Measurements from ENCODE around the gene MEFV. TPM values are rescaled to one million over a fixed set of nuclear protein-coding genes. Genes with fewer than 3 reads are reported as not detected.
"Not testable (repeated sequence)": the region's sequence is repeated elsewhere in the genome, so short reads cannot be mapped to it uniquely, and the experiment has no call there.

MEFV gene
- polyA plus RNA-seq, 3 donors: 37.7 to 78.0 (median 73.2) TPM

GRCh38 chr16:3274490-3274889 is 18.1 kb upstream of the MEFV start:
- Mint-ChIP-seq H3K36me3 (peaks cover 0 to 9% of the 10 kb centered on the region in 2 donors), H3K4me3 (no peak overlapping the region), H3K27me3 (ENCODE audit: low read depth in 3 of 3) (peaks cover 20 to 30% (median 23%) of the 10 kb centered on the region in 3 donors), H3K4me1 (no peaks in the 10 kb centered on the region), H3K27ac (no peak overlapping the region), H3K9me3 (peaks cover 5 to 46% (median 25%) of the 10 kb centered on the region in 7 donors)
- peaks cover 2% of the 10 kb centered on the region for H3K79me2 ChIP-seq (ENCODE audit: insufficient read depth, low read length)
- no peak overlapping the region for H3K27ac ChIP-seq (ENCODE audit: low read depth in 1 of 2, low read length in 2 of 2)
- no peaks in the 10 kb centered on the region for H3K36me3 ChIP-seq (replicated peaks in 1 of 2; ENCODE audit: control insufficient read depth in 1 of 2, insufficient read depth in 2 of 2, low read length in 2 of 2)
- peaks cover 17% of the 10 kb centered on the region for H4K20me1 ChIP-seq (ENCODE audit: insufficient read depth, low read length)
- H3K4me2 ChIP-seq (replicated peaks; ENCODE audit: extremely low read depth, low read length, poor library complexity, severe bottlenecking): no peak overlapping the region
- H3K4me1 ChIP-seq (ENCODE audit: control insufficient read depth in 1 of 2, insufficient read depth in 2 of 2, low read length in 2 of 2): no peaks in the 10 kb centered on the region
- TF ChIP-seq, protein P1, sequence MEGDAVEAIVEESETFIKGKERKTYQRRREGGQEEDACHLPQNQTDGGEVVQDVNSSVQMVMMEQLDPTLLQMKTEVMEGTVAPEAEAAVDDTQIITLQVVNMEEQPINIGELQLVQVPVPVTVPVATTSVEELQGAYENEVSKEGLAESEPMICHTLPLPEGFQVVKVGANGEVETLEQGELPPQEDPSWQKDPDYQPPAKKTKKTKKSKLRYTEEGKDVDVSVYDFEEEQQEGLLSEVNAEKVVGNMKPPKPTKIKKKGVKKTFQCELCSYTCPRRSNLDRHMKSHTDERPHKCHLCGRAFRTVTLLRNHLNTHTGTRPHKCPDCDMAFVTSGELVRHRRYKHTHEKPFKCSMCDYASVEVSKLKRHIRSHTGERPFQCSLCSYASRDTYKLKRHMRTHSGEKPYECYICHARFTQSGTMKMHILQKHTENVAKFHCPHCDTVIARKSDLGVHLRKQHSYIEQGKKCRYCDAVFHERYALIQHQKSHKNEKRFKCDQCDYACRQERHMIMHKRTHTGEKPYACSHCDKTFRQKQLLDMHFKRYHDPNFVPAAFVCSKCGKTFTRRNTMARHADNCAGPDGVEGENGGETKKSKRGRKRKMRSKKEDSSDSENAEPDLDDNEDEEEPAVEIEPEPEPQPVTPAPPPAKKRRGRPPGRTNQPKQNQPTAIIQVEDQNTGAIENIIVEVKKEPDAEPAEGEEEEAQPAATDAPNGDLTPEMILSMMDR (IDR thresholded peaks at IDR 0.05): no peak
- H3K4me3 ChIP-seq (replicated peaks in 1 of 3; ENCODE audit: low read depth in 2 of 3, low read length in 3 of 3): no peak overlapping the region
- H3K9ac ChIP-seq (ENCODE audit: insufficient read depth, low read length, poor library complexity, severe bottlenecking): no peak overlapping the region
- DNase-seq: no peak
- 88% methylated on average over 2 of the region's 4 CpGs for WGBS (ENCODE audit: insufficient coverage)
- H3K27me3 ChIP-seq (ENCODE audit: control insufficient read depth in 2 of 2, insufficient read depth in 2 of 2, low read length in 2 of 2): peaks cover 3 to 20% of the 10 kb centered on the region in 2 donors
- no peak overlapping the region for H2AFZ ChIP-seq (ENCODE audit: insufficient read depth, low read depth, low read length, poor library complexity, severe bottlenecking)
- intact Hi-C loops (cut with micrococcal nuclease): no loop called here
- H3K9me3 ChIP-seq (replicated peaks in 1 of 2; ENCODE audit: control insufficient read depth in 1 of 2, insufficient read depth in 1 of 2, low read length in 2 of 2): peaks cover 6 to 19% of the 10 kb centered on the region in 2 donors

GRCh38 chr16:3271281-3271680 is 14.8 kb upstream of the MEFV start:
- H3K4me2 ChIP-seq (replicated peaks; ENCODE audit: extremely low read depth, low read length, poor library complexity, severe bottlenecking); H3K27ac ChIP-seq (ENCODE audit: low read depth in 1 of 2, low read length in 2 of 2); H3K4me3 ChIP-seq (replicated peaks in 1 of 3; ENCODE audit: low read depth in 2 of 3, low read length in 3 of 3); H3K4me3 Mint-ChIP-seq; H2AFZ ChIP-seq (ENCODE audit: insufficient read depth, low read depth, low read length, poor library complexity, severe bottlenecking); H3K9ac ChIP-seq (ENCODE audit: insufficient read depth, low read length, poor library complexity, severe bottlenecking); H3K27me3 ChIP-seq (ENCODE audit: control insufficient read depth in 2 of 2, insufficient read depth in 2 of 2, low read length in 2 of 2); H3K4me1 ChIP-seq (ENCODE audit: control insufficient read depth in 1 of 2, insufficient read depth in 2 of 2, low read length in 2 of 2); intact Hi-C loops (cut with micrococcal nuclease); DNase-seq; H3K36me3 ChIP-seq (replicated peaks in 1 of 2; ENCODE audit: control insufficient read depth in 1 of 2, insufficient read depth in 2 of 2, low read length in 2 of 2); H3K27ac Mint-ChIP-seq: not testable (repeated sequence)
- Histone ChIP-seq H3K79me2 (ENCODE audit: insufficient read depth, low read length) (peaks cover 26% of the 10 kb centered on the region), H3K9me3 (replicated peaks in 1 of 2; ENCODE audit: control insufficient read depth in 1 of 2, insufficient read depth in 1 of 2, low read length in 2 of 2) (peaks cover 18 to 37% of the 10 kb centered on the region in 2 donors), H4K20me1 (ENCODE audit: insufficient read depth, low read length) (peaks cover 38% of the 10 kb centered on the region)
- peaks cover 26 to 41% of the 10 kb centered on the region in 2 donors for H3K36me3 Mint-ChIP-seq
- peaks cover 9 to 69% (median 32%) of the 10 kb centered on the region in 7 donors for H3K9me3 Mint-ChIP-seq
- WGBS (ENCODE audit: insufficient coverage): no CpG with 5 or more reads among the region's 22 CpGs
- peaks cover 8 to 11% (median 8%) of the 10 kb centered on the region in 3 donors for H3K27me3 Mint-ChIP-seq (ENCODE audit: low read depth in 3 of 3)
- peaks cover 11% of the 10 kb centered on the region for H3K4me1 Mint-ChIP-seq

DNA sequence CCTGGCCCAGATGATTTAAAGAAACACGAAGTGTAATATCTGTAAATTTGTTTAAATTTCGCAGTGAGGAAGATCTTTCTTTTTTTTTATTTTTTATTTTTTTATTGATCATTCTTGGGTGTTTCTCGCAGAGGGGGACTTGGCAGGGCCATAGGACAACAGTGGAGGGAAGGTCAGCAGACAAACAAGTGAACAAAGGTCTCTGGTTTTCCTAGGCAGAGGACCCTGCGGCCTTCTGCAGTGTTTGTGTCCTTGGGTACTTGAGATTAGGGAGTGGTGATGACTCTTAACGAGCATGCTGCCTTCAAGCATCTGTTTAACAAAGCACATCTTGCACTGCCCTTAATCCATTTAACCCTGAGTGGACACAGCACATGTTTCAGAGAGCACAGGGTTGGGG is 14.3 kb upstream of the MEFV start:
- H3K4me1 ChIP-seq (ENCODE audit: control insufficient read depth in 1 of 2, insufficient read depth in 2 of 2, low read length in 2 of 2); H3K27me3 ChIP-seq (ENCODE audit: control insufficient read depth in 2 of 2, insufficient read depth in 2 of 2, low read length in 2 of 2); H3K4me2 ChIP-seq (replicated peaks; ENCODE audit: extremely low read depth, low read length, poor library complexity, severe bottlenecking); H3K9ac ChIP-seq (ENCODE audit: insufficient read depth, low read length, poor library complexity, severe bottlenecking); H3K4me3 ChIP-seq (replicated peaks in 1 of 3; ENCODE audit: low read depth in 2 of 3, low read length in 3 of 3); DNase-seq; H3K27ac ChIP-seq (ENCODE audit: low read depth in 1 of 2, low read length in 2 of 2); intact Hi-C loops (cut with micrococcal nuclease); H2AFZ ChIP-seq (ENCODE audit: insufficient read depth, low read depth, low read length, poor library complexity, severe bottlenecking); H3K27me3 Mint-ChIP-seq (ENCODE audit: low read depth in 3 of 3); H3K4me3 Mint-ChIP-seq; H3K27ac Mint-ChIP-seq: not testable (repeated sequence)
- peaks cover 32% of the 10 kb centered on the region for H3K79me2 ChIP-seq (ENCODE audit: insufficient read depth, low read length)
- H3K9me3 Mint-ChIP-seq: peaks cover 9 to 66% (median 32%) of the 10 kb centered on the region in 7 donors
- peaks cover 42% of the 10 kb centered on the region for H4K20me1 ChIP-seq (ENCODE audit: insufficient read depth, low read length)
- peaks cover 26 to 43% of the 10 kb centered on the region in 2 donors for H3K36me3 Mint-ChIP-seq
- H3K4me1 Mint-ChIP-seq: peaks cover 12% of the 10 kb centered on the region
- H3K9me3 ChIP-seq (replicated peaks in 1 of 2; ENCODE audit: control insufficient read depth in 1 of 2, insufficient read depth in 1 of 2, low read length in 2 of 2): peaks cover 18 to 40% of the 10 kb centered on the region in 2 donors
- no CpG with 5 or more reads among the region's 5 CpGs for WGBS (ENCODE audit: insufficient coverage)
- peaks cover 10 to 12% of the 10 kb centered on the region in 2 donors for H3K36me3 ChIP-seq (replicated peaks in 1 of 2; ENCODE audit: control insufficient read depth in 1 of 2, insufficient read depth in 2 of 2, low read length in 2 of 2)
